GM12878 (cell line): Measurements from ENCODE around the gene UGT1A6.

ENCODE experiments used
- CEBPB ChIP-seq, 2 experiments: fragments of 150-350 bp in 1 of 2; IDR thresholded peaks; 2 replicates each; pipeline ENCODE4 v1.6.1; 2012 to 2014; ENCODE audit warnings: low read depth in 2 of 2, low read length in 2 of 2, borderline replicate concordance in 1 of 2, inconsistent platforms in 1 of 2
- EP300 ChIP-seq, 2 experiments: fragments of 150-350 bp in 1 of 2; IDR thresholded peaks; 2 replicates each; pipeline ENCODE4 v1.6.1; 2011 to 2012; ENCODE audit warnings: low read depth in 2 of 2, low read length in 2 of 2, borderline replicate concordance in 1 of 2, improper control_type of control experiment in 1 of 2, inconsistent platforms in 1 of 2; ENCODE audit not compliant: control insufficient read depth in 1 of 2
- HDAC2 ChIP-seq: fragments of 200-600 bp; sonication (generic); IDR thresholded peaks from 2 replicates; pipeline ENCODE4 v1.6.1; 2017
- ZNF622 ChIP-seq: fragments of 450-650 bp; IDR thresholded peaks from 2 replicates; pipeline ENCODE4 v1.6.1; 2017; ENCODE audit warnings: mild to moderate bottlenecking, inconsistent platforms
- TF ChIP-seq, protein P1 (sequence below): fragments of 450-650 bp; IDR thresholded peaks from 2 replicates; pipeline ENCODE4 v1.6.1; 2017; ENCODE audit warnings: mild to moderate bottlenecking
- TF ChIP-seq, protein P2 (sequence below), 3 experiments: IDR thresholded peaks in 2 of 3; conservative IDR thresholded peaks in 1 of 3; 2 replicates each; pipeline ENCODE4 v1.5.1; 2011; ENCODE audit warnings: low read depth in 3 of 3, low read length in 3 of 3, mild to moderate bottlenecking in 3 of 3, control low read depth in 2 of 3, moderate library complexity in 2 of 3, inconsistent platforms in 1 of 3, mixed read lengths in 1 of 3; ENCODE audit not compliant: control insufficient read depth in 2 of 3, insufficient read depth in 1 of 3; ENCODE audit errors: extremely low read depth in 1 of 3
- TF ChIP-seq, protein P3 (sequence below): fragments of 450-650 bp; formaldehyde crosslinking; IDR thresholded peaks from 2 replicates; pipeline ENCODE4 v1.4.0; 2020; ENCODE audit warnings: mild to moderate bottlenecking, moderate library complexity
- TF ChIP-seq, protein P4 (sequence below): IDR thresholded peaks from 2 replicates; pipeline ENCODE4 v1.6.1; 2012; ENCODE audit warnings: mild to moderate bottlenecking, low read depth, low read length
- TF ChIP-seq, protein P5 (sequence below): IDR thresholded peaks from 2 replicates; pipeline ENCODE4 v1.6.1; 2012; ENCODE audit warnings: low read depth, low read length, improper control_type of control experiment

DNA sequence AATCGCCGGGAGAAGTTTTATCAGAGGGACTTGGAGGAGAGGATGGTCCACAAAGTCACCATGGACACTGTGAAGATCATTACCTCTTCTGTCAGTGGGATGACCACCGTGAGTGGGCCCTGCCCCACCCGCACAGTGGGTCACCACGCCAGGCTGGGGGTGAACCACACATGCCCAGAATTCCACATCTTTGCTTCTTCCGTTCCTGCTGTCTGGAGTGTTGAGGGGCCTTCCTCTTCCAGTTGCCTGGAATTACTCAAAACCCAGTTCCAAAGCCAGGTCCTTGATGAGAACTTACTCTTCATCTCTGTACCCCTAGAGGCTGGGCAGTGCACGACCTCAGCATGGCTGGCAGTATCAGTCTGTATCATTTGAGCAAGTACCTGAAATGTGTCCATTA is 107.5 kb downstream of the UGT1A6 start:
- TF ChIP-seq, protein P1, sequence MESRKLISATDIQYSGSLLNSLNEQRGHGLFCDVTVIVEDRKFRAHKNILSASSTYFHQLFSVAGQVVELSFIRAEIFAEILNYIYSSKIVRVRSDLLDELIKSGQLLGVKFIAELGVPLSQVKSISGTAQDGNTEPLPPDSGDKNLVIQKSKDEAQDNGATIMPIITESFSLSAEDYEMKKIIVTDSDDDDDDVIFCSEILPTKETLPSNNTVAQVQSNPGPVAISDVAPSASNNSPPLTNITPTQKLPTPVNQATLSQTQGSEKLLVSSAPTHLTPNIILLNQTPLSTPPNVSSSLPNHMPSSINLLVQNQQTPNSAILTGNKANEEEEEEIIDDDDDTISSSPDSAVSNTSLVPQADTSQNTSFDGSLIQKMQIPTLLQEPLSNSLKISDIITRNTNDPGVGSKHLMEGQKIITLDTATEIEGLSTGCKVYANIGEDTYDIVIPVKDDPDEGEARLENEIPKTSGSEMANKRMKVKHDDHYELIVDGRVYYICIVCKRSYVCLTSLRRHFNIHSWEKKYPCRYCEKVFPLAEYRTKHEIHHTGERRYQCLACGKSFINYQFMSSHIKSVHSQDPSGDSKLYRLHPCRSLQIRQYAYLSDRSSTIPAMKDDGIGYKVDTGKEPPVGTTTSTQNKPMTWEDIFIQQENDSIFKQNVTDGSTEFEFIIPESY = no peak
- TF ChIP-seq ZNF622 (no peak), HDAC2 (no peak), EP300 (IDR thresholded peaks at IDR 0.05; ENCODE audit: borderline replicate concordance in 1 of 2, control insufficient read depth in 1 of 2, low read depth in 2 of 2, low read length in 2 of 2) (no peak), CEBPB (IDR thresholded peaks at IDR 0.05; ENCODE audit: borderline replicate concordance in 1 of 2, low read depth in 2 of 2, low read length in 2 of 2) (no peak)
- TF ChIP-seq, protein P2, sequence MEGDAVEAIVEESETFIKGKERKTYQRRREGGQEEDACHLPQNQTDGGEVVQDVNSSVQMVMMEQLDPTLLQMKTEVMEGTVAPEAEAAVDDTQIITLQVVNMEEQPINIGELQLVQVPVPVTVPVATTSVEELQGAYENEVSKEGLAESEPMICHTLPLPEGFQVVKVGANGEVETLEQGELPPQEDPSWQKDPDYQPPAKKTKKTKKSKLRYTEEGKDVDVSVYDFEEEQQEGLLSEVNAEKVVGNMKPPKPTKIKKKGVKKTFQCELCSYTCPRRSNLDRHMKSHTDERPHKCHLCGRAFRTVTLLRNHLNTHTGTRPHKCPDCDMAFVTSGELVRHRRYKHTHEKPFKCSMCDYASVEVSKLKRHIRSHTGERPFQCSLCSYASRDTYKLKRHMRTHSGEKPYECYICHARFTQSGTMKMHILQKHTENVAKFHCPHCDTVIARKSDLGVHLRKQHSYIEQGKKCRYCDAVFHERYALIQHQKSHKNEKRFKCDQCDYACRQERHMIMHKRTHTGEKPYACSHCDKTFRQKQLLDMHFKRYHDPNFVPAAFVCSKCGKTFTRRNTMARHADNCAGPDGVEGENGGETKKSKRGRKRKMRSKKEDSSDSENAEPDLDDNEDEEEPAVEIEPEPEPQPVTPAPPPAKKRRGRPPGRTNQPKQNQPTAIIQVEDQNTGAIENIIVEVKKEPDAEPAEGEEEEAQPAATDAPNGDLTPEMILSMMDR (IDR thresholded peaks at IDR 0.05 in 2 of 3, conservative IDR thresholded peaks at IDR 0.05 in 1 of 3; ENCODE audit: control insufficient read depth in 2 of 3, extremely low read depth in 1 of 3, insufficient read depth in 1 of 3, low read depth in 3 of 3, low read length in 3 of 3) = no peak
- TF ChIP-seq, protein P3, sequence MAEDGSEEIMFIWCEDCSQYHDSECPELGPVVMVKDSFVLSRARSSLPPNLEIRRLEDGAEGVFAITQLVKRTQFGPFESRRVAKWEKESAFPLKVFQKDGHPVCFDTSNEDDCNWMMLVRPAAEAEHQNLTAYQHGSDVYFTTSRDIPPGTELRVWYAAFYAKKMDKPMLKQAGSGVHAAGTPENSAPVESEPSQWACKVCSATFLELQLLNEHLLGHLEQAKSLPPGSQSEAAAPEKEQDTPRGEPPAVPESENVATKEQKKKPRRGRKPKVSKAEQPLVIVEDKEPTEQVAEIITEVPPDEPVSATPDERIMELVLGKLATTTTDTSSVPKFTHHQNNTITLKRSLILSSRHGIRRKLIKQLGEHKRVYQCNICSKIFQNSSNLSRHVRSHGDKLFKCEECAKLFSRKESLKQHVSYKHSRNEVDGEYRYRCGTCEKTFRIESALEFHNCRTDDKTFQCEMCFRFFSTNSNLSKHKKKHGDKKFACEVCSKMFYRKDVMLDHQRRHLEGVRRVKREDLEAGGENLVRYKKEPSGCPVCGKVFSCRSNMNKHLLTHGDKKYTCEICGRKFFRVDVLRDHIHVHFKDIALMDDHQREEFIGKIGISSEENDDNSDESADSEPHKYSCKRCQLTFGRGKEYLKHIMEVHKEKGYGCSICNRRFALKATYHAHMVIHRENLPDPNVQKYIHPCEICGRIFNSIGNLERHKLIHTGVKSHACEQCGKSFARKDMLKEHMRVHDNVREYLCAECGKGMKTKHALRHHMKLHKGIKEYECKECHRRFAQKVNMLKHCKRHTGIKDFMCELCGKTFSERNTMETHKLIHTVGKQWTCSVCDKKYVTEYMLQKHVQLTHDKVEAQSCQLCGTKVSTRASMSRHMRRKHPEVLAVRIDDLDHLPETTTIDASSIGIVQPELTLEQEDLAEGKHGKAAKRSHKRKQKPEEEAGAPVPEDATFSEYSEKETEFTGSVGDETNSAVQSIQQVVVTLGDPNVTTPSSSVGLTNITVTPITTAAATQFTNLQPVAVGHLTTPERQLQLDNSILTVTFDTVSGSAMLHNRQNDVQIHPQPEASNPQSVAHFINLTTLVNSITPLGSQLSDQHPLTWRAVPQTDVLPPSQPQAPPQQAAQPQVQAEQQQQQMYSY (CRISPR knock-in tag) = no peak
- TF ChIP-seq, protein P4, sequence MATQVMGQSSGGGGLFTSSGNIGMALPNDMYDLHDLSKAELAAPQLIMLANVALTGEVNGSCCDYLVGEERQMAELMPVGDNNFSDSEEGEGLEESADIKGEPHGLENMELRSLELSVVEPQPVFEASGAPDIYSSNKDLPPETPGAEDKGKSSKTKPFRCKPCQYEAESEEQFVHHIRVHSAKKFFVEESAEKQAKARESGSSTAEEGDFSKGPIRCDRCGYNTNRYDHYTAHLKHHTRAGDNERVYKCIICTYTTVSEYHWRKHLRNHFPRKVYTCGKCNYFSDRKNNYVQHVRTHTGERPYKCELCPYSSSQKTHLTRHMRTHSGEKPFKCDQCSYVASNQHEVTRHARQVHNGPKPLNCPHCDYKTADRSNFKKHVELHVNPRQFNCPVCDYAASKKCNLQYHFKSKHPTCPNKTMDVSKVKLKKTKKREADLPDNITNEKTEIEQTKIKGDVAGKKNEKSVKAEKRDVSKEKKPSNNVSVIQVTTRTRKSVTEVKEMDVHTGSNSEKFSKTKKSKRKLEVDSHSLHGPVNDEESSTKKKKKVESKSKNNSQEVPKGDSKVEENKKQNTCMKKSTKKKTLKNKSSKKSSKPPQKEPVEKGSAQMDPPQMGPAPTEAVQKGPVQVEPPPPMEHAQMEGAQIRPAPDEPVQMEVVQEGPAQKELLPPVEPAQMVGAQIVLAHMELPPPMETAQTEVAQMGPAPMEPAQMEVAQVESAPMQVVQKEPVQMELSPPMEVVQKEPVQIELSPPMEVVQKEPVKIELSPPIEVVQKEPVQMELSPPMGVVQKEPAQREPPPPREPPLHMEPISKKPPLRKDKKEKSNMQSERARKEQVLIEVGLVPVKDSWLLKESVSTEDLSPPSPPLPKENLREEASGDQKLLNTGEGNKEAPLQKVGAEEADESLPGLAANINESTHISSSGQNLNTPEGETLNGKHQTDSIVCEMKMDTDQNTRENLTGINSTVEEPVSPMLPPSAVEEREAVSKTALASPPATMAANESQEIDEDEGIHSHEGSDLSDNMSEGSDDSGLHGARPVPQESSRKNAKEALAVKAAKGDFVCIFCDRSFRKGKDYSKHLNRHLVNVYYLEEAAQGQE = no peak
- TF ChIP-seq, protein P5, sequence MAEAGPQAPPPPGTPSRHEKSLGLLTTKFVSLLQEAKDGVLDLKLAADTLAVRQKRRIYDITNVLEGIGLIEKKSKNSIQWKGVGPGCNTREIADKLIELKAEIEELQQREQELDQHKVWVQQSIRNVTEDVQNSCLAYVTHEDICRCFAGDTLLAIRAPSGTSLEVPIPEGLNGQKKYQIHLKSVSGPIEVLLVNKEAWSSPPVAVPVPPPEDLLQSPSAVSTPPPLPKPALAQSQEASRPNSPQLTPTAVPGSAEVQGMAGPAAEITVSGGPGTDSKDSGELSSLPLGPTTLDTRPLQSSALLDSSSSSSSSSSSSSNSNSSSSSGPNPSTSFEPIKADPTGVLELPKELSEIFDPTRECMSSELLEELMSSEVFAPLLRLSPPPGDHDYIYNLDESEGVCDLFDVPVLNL = no peak
